A673 (cell line): ENCODE measurements around the gene PAQR7.

Experiments
- CTCF ChIP-seq: fragments of 300-800, 200-600 bp; sonication (generic); conservative IDR thresholded peaks from 2 replicates; pipeline ENCODE4 v1.5.1; 2017; ENCODE audit warnings: low read depth, mild to moderate bottlenecking, antibody characterized with exemption, low read length, moderate library complexity, mixed read lengths
- EZH2 ChIP-seq: fragments of 200-600 bp; sonication (generic); IDR thresholded peaks from 2 replicates; pipeline ENCODE4 v1.6.1; 2017; ENCODE audit warnings: borderline replicate concordance, low read depth, mild to moderate bottlenecking, mixed read lengths, antibody characterized with exemption, low read length; ENCODE audit not compliant: poor library complexity, severe bottlenecking

- no peak for TF ChIP-seq CTCF
- no peak for TF ChIP-seq EZH2
Measured at GRCh38 chr1:25871086-25871703, 4.3 kb downstream of the PAQR7 start.
